C4-2B (cell line): ENCODE data around the gene SLC6A6.

Experiments used
- H3K27ac ChIP-seq: fragments of 450-650 bp; 2 replicates; pipeline ENCODE4 v1.5.1; 2017
- CTCF ChIP-seq: fragments of 450-650 bp; conservative IDR thresholded peaks from 2 replicates; pipeline ENCODE4 v1.5.1; 2017; ENCODE audit warnings: mild to moderate bottlenecking
- ZFX ChIP-seq: fragments of 450-650 bp; IDR thresholded peaks from 2 replicates; pipeline ENCODE4 v1.6.1; 2017

The SLC6A6 gene

DNA sequence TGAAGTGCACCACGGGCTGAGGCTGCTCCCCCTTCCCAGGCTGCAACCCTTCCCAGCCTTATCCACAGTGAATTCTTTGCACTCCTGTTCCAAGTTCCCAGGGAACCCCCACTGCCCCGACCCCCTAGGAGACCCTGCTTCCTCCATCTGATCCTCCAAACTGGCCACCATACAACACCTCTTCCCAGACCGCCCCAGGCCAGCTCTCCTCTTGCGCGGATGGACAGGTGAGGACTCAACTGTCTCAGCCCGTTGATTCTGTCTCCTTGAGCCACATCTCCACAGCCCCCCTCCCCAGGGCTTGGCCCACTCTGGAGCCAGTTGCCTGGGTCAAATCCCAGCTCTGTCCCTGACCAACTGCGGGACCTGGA lies 116.0 kb downstream of the SLC6A6 start:
- TF ChIP-seq CTCF (no peak), ZFX (no peak)
- no peak overlapping the region for H3K27ac ChIP-seq

- TF ChIP-seq ZFX (no peak), CTCF (no peak)
Observed at GRCh38 chr3:14518893-14519292, 116.5 kb downstream of the SLC6A6 start.

GRCh38 chr3:14519406-14519805 lies 117.0 kb downstream of the SLC6A6 start:
- TF ChIP-seq CTCF (no peak), ZFX (no peak)

More at GRCh38 chr3:14518893-14519292, 116.5 kb downstream of the SLC6A6 start:
- H3K27ac ChIP-seq, result no peak overlapping the region

DNA sequence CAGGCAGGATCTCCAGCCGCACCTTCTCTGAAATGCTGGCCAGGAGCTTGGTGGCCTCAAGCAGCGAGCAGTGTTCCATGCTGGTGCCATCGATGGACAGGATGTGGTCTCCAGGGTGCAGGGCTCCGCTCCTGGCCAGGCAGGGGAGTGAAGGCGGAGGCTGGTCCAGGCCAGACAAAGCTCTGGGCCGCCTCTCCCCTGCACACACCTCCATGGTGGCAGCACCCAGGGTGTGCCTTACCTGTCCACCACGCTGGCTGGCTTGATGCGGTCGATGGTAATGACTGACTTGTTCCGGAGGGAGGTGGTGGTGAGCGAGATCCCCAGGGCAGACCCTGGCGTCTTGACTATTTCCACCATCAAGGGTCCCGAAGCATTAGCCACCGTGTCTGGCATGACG lies 117.7 kb downstream of the SLC6A6 start:
- no peak overlapping the region for H3K27ac ChIP-seq
- no peak for TF ChIP-seq CTCF
- TF ChIP-seq ZFX, result no peak

More at GRCh38 chr3:14519406-14519805, 117.0 kb downstream of the SLC6A6 start:
- H3K27ac ChIP-seq, result no peak overlapping the region

DNA sequence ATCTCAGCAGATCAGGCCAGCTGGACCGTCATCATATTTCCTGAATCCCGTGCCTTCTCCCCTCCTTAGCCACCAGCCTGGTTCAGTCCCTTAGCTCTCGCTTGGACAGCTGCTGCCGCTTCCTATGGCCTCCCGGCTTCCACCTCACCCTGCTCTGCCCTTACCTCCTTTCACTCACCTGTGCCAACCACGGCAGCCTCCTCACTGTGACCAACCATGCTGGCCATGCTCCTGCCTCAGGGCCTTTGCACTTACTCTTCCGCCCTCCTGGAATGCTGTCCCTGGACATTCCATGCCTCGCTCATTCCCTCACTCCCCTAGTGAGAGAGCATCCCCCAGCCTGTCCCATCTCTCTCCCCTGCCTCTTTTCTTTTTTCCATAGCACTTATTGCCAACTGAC lies 118.6 kb downstream of the SLC6A6 start:
- TF ChIP-seq CTCF (no peak), ZFX (no peak)

GRCh38 chr3:14521611-14522010 lies 119.2 kb downstream of the SLC6A6 start:
- H3K27ac ChIP-seq, result no peak overlapping the region
- TF ChIP-seq CTCF (no peak), ZFX (no peak)

More for the DNA sequence above, 118.6 kb downstream of the SLC6A6 start:
- H3K27ac ChIP-seq, result no peak overlapping the region

GRCh38 chr3:14522129-14522691 lies 119.8 kb downstream of the SLC6A6 start:
- TF ChIP-seq CTCF (no peak), ZFX (no peak)
- no peak overlapping the region for H3K27ac ChIP-seq
